ENCODE measurements around the gene PMIS2.

Gene PMIS2

GRCh38 chr19:35636651-35637050, 50.7 kb downstream of the PMIS2 start:
- no peak for DNase-seq

Data from NCI-H2029 treated with DMSO at 0.1 percent for 48 hours (cell line).